ENCODE measurements around the gene TSPAN14.

- TF ChIP-seq EZH2 (IDR thresholded peaks at IDR 0.05) (no peak), POLR2AphosphoS5 (IDR thresholded peaks at IDR 0.05; ENCODE audit: borderline replicate concordance, low read depth, low read length) (no peak), FOXP2 (optimal IDR thresholded peaks at IDR 0.05; ENCODE audit: control extremely low read depth, extremely low read length, insufficient read depth) (no peak)
Observed at GRCh38 chr10:80437227-80437626, 16.9 kb upstream of the TSPAN14 start.

Measured in SK-N-MC (cell line).